KG1 (cell line): Measurements from ENCODE around the gene SERTAD3.
"Not testable (repeated sequence)": the region's sequence is repeated elsewhere in the genome, so short reads cannot be mapped to it uniquely, and the experiment has no call there.

ENCODE experiments used
- DNase-seq: peaks from one replicate; lab custom pipeline; 2025; lab: John Stamatoyannopoulos, UW

SERTAD3 gene

DNA sequence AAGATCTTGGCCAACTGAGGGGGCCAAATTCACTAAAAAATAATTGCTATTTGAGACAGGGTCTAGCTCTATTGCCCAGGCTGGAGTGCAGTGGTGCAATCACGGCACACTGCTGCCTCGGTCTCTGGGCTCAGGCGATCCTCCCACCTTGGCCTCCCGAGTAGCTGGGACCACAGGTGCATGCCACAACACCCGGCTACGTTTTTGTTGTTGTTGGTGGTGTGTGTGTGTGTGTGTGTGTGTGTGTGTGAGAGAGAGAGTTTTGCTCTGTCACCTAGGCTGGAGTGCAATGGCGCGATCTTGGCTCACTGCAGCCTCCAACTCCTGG is 35.6 kb downstream of the SERTAD3 start:
- not testable (repeated sequence) for DNase-seq

DNA sequence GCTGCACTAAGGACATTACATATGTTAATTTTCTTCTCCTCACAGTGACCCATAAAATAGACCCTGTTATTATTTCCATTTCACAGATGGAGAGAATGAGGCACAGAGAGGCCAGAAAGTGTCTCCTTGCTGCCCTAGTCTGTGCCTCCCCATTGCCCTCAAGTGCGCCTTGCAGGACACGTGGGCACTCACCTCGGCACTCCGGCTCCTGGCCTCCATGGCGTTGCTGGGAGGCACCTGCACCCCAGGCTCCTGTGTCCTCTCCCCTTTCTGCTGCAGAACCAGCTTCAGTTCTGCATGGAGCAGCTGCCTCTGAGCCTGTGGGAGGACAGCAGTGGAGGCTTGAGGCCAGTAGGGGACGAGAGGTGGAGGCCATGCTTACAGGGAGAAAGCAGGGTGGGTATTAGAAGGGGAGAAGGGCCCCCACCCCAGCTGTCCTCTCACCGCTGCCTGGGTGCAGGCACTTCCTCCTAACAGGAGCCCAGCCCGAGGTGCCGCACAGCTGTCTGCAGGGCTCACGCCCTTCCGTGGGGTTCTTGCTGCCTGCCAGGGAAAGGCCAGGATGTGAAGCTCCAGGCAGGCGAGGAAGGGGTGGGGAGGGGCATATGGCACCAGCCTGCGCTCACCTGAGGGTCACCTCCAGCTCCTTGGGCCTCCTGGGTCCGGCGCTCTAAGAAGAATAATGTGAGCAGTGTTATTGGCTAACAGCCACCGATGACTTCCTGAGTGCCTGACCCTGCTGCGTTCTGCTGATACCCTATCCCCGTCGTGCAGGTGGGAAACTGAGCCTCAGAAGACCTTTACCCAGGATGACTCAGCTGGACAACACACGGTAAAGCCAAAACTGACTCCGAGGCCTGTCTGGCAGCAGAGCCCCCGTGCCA is 36.2 kb downstream of the SERTAD3 start:
- no peak for DNase-seq

DNA sequence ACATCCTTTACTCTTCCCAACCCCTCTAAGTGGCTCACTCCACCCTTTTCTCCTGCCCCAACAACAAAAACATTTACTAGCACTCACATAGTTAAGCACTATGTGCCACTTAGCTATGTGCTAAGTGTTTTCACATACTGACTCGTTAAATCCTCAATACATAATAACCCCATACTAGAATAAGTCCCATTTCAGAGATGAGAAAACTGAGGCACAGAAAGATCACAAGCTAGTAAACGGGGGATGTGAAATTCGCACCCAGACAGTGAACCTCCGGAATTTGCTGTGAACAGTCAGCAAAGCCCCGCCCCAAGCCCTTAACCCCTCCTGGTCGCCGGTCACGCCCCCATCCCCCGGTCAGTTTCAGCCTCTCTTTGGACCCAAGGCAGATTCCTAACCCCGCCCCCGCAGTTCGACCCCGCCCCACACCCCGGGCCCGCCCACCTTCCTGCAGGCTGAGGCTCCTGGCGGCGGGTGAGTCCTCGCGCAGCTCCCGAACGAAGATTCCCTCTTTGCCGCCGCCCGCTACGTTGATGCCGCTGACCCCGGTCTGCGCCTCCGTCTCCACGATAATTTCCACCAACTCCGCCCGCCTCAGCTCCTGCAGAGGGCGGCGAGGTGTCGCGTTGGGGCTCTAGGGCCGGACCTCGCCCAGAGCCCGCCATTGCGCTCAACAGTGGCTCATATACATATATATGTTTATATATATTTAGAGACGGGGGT is 40.7 kb downstream of the SERTAD3 start:
- peak; percentile 21 for DNase-seq

DNA sequence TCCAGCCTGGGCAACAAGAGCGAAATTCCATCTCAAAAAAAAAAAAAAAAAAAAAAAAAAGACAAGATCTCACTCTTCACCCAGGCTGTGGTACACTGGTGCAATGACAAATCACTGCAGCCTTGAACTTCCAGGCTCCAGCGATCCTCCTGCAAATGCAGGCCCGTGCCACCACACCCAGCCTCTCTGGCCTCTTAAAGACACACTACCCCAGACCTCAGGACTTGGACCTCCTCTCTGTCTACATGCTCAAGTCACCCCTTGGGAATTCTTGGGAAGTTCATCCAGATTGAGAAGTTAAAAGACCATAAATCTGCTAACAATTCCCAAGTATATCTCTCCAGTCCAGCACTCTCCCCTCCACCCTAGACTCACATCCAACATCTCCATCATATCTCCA is 43.6 kb downstream of the SERTAD3 start:
- no peak for DNase-seq

DNA sequence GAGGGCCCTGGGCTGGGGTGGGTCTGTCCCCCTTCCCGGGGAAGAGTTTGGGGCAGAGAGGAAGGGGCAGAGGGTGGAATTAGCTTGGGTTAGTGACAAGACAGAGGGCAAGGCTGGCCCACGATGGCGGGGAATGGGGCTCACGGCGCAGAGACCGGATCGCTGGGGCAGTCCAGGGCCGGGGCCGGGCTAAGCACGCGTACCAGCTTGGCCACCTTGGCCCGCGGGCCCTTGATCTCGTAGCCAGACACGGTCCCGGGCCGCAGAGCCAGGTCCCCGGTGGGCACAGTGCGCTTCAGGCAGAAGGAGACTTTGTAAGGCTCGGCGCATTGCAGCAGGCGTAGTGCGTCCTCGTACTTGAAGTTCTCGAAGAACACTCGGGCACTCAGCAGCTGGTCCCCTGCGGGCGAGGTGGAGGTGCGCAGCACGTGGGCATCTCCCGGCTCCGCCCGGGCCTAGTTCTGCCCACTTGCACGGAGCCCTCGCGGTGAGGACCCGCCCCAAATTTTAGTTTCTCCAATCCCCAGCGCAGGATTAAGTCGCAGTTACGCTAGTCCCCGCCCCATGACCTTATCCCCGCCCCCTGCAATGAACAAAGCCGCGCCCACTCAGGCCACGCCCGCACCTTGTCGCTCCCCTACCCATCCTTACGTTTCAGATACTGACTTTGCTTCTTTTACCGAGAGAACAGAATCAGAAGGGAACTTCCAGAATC is 45.6 kb downstream of the SERTAD3 start:
- DNase-seq, result no peak

DNA sequence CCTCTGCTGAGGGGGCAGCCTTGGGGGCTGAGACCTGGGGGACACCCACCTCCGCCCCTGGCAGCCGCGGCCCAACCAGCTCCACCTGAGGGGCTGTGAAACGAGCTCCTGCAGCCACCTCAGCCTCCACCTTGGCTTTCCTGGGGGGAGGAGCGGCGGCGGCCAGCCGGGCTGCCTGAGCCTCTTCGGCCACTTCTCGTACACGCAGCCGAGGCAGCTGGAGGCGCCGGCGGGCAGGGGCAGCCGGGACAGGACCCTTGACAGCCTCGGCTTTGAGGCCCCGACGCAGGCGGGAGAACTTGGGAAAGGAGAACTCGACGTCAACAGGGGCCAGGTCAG is 46.6 kb downstream of the SERTAD3 start:
- no peak for DNase-seq

DNA sequence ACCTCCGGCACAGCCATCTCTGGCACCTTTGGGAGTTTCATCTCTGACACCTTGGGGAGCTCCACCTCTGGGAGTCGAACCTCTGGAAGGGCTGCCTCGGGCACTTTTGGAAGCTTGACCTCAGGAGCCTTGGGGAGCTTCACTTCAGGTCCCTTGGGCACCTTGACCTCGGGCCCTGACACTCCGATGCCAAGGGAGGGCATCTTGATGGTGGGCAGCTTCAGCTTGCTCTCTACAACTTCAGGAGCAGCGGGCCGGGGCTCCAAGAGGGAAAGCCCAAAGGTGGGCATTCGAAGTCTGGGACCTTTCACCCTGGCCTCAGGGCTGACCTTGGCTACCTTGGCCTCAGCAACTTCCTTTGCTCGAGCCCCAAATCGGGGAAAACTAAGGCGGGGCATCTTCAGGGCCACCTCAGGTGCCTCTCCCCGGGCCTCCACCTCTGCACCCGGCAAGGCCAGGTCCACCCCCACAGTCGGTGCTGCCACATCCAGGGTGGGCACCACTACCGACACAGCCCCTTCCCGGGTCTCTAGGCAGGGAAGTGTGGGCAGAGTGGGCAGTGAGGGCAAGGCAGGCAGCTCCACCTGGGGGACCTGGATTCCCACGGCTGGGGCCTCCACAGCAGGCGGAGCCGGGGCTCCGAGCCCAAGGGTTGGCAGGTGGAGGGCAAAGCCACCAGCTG is 47.1 kb downstream of the SERTAD3 start:
- DNase-seq, result no peak

DNA sequence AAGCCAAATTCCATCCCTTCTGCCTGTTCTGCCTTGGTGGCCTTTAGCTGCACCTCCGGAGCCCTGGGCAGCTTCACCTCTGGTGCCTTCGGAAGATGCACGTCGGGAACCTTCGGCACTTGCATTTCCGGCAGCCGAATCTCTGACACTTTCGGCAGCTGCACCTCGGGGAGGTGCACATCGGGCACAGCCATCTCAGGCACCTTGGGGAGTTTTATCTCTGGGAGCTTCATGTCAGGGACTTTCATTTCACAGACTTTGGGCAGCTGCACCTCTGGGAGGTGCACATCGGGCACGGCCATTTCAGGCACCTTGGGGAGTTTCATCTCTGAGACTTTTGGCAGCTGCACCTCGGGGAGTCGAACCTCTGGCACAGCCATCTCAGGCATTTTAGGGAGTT is 48.2 kb downstream of the SERTAD3 start:
- no peak for DNase-seq

DNA sequence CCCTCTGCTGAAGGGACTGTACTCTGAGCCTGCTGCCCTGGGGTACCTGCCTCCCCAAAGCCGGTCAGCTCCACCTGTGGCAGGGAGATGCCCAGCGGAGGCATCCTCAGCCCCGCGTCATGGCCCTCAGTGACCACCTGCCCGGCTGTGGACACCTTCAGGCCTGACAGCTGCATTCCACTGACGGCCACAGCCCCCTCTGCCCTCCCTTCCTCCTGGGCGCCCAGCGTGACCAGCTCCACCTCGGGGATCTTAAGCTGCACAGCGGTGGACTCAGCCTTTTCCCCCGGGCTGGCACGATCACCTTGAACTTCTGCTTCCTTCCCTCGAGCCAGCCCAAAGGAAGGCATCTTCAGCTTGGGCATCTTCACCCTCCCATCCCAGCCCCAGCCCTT is 49.3 kb downstream of the SERTAD3 start:
- no peak for DNase-seq

DNA sequence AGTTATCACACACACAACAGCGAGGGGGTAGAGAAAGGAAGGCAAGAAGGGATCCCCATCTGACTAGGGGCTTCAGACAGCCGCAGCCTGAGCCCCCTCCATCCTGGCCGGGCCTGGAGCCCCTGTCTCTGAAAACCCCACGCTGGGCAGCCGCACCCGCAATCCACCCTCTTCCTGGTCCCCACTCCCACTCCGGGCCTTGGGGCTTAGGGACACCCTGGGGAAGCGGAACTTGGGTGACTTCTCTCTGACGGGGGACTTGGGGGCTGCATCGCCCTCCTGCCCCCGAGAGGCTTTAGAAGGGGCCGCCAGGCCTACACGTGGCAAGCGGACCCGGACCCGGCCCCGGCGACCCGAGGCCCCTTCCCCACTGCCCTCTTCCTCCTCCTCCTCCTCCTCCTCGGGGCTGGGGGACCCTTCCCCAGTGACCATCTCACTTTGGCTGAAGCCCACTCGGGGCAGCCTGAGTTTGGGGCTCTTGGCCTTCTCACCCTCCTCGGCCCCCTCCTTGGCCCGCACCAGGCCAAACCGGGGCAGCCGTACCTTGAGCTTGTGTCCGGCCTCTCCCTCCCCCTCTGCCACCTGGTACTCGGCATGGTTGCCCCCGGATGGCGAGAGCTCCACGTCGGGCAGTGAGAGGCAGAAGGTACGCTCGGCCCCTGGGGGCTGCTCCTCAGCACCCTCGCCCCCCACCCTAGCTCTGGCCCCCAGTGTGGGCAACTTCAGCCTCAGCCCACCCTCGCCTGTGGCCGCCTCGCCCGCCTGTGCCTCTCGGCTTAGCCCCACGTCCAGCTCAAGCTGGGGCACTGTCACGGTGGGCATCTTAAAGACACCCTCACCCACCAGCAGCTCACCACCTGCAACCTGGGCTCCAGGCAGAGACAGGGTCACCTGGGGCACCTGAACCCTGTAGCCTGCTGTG is 50.0 kb downstream of the SERTAD3 start:
- DNase-seq, result no peak

DNA sequence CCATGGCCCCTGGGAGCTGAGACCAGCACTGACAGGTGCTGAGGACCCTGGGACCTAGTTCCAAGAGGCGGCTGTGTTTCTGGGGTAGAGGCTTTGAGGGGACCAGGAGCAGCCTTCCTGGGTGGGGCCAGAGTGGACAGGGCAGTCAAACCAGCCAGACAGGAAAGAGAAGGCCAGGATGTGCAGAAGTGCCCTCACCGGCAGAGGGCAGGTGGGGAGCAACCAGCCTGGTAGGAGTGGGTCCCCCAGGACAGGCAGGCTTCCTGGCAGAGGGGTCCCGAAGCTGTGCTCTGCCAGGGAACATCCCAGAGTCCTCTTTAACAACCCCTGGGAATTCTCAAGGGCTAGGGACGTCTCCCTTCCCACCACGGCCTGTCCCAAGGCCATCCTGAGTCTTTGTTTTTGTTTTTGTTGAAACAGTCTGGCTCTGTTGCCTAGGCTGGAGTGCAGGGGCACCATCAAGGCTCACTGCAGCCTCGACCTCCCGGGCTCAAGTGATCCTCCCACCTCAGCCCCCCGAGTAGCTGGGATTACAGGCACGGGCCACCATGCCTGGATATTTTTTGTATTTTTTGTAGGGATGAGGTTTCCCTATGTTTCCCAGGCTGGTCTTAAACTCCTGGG is 51.1 kb downstream of the SERTAD3 start:
- DNase-seq, result no peak

DNA sequence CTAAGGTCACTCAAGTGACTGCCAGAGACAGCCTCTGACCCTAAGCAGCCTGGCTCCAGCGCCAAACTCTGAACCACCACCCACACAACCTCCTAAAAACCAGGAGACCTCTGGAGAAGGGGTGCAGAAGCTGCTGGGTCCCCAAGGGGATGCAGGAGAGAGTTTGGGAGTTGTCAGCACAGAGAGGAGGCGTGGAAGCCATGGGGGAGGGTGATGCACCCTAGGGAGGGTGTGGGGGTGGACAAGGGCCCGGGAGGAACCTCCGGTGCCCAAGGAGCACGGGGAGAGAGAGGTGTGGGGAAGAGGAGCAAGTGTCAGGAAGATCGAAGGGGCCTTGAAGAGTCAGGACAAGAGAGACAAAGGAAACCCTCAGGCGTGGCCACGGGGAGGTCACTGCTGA is 52.0 kb downstream of the SERTAD3 start:
- DNase-seq, result no peak
